ENCODE data around the gene KIRREL1. TPM values are rescaled to one million over a fixed set of nuclear protein-coding genes. Genes with fewer than 3 reads are reported as not detected.

Gene KIRREL1
- total RNA-seq, 1 experiment from 2014 or later: 30.5 TPM

DNA sequence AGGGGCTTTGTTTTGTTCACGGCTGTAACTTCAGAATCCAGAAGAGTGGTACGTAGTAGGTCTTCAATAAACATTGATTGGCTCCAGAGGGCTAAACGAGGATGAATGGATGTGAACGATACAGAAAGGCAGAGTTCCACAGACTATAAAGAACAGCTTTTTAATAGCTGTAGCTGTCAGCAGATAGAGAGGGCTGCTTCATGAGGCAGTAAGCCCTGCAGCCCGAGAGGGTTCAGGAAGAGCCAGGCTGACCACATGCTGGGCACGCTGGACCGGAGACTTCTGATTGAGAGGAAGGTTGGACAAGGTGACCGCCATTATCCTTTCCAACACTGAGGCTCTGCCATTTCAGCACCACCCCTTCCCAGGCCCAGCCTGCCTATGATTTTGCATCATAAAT, 45.3 kb downstream of the KIRREL1 start:
- Histone ChIP-seq H4K5ac (ENCODE audit: insufficient read length, low read depth, low read length) (no peak overlapping the region), H4K91ac (ENCODE audit: insufficient read length, low read depth, low read length) (no peak overlapping the region), H3K4me1 (ENCODE audit: insufficient read depth, low read length) (peaks cover 13% of the 10 kb centered on the region; the same call in 1 of the 2 replicates), H2BK20ac (ENCODE audit: low read depth, low read length, poor library complexity, severe bottlenecking) (no peak overlapping the region), H2BK5ac (ENCODE audit: insufficient read length, low read length) (no peak overlapping the region), H2BK120ac (ENCODE audit: low read depth, low read length, poor library complexity, severe bottlenecking) (no peak overlapping the region), H3K18ac (ENCODE audit: insufficient read length, low read depth, low read length) (no peak overlapping the region), H3K23me2 (ENCODE audit: insufficient read length, low read depth, low read length, poor library complexity, severe bottlenecking) (no peaks in the 10 kb centered on the region), H3K9ac (ENCODE audit: extremely low read depth, insufficient read length, low read length) (no peak overlapping the region), H3K4me2 (ENCODE audit: insufficient read depth, insufficient read length, low read length) (no peak overlapping the region), H3K56ac (ENCODE audit: insufficient read length, low read depth, low read length) (no peak overlapping the region), H3K27me3 (ENCODE audit: insufficient read depth, low read length) (no peaks in the 10 kb centered on the region), H3K4ac (ENCODE audit: low read depth, low read length) (no peak overlapping the region), H3K9me3 (ENCODE audit: control insufficient read depth, low read depth, low read length) (no peaks in the 10 kb centered on the region), H2BK15ac (ENCODE audit: low read depth, low read length) (no peak overlapping the region), H3K27ac (ENCODE audit: insufficient read length, low read depth, low read length) (no peak overlapping the region), H2AFZ (ENCODE audit: low read length) (no peak overlapping the region), H4K8ac (replicated peaks; ENCODE audit: insufficient read length, low read depth, low read length) (no peak overlapping the region), H2BK12ac (ENCODE audit: insufficient read length, low read depth, low read length) (no peak overlapping the region), H4K20me1 (ENCODE audit: control insufficient read depth, insufficient read depth, insufficient read length) (no peaks in the 10 kb centered on the region), H2AK5ac (ENCODE audit: insufficient read length, low read length) (no peak overlapping the region), H3K23ac (ENCODE audit: insufficient read length, low read depth, low read length) (no peak overlapping the region), H3K79me2 (ENCODE audit: insufficient read depth, low read length) (no peaks in the 10 kb centered on the region; the same call in 1 of the 2 replicates), H3T11ph (ENCODE audit: low read length) (no peak overlapping the region), H3K14ac (ENCODE audit: insufficient read depth, low read length) (no peak overlapping the region), H3K79me1 (ENCODE audit: insufficient read depth, low read depth, low read length, poor library complexity, severe bottlenecking) (peaks cover 4% of the 10 kb centered on the region)
- H3K36me3 Mint-ChIP-seq (ENCODE audit: insufficient read depth in 1 of 3, low read depth in 3 of 3): peaks cover 0 to 5% (median 4%) of the 10 kb centered on the region in 3 experiments; a peak in 5 of 7 replicates
- no peaks in the 10 kb centered on the region for H3K27me3 Mint-ChIP-seq (ENCODE audit: low read depth)
- no CpG with 5 or more reads among the region's 8 CpGs for WGBS (ENCODE audit: extremely low coverage, insufficient read length, low lambda C conversion rate)
- DNase-seq: no peak
- H3K4me1 Mint-ChIP-seq: peaks cover 37 to 53% of the 10 kb centered on the region in 2 experiments
- H3K4me3 Mint-ChIP-seq: no peak overlapping the region
- H3K27ac Mint-ChIP-seq: peak overlapping the region in 1 of 3 experiments; percentile 45; a peak in 2 of 7 replicates
- H3K9me3 Mint-ChIP-seq: no peaks in the 10 kb centered on the region
- TF ChIP-seq, protein P1, sequence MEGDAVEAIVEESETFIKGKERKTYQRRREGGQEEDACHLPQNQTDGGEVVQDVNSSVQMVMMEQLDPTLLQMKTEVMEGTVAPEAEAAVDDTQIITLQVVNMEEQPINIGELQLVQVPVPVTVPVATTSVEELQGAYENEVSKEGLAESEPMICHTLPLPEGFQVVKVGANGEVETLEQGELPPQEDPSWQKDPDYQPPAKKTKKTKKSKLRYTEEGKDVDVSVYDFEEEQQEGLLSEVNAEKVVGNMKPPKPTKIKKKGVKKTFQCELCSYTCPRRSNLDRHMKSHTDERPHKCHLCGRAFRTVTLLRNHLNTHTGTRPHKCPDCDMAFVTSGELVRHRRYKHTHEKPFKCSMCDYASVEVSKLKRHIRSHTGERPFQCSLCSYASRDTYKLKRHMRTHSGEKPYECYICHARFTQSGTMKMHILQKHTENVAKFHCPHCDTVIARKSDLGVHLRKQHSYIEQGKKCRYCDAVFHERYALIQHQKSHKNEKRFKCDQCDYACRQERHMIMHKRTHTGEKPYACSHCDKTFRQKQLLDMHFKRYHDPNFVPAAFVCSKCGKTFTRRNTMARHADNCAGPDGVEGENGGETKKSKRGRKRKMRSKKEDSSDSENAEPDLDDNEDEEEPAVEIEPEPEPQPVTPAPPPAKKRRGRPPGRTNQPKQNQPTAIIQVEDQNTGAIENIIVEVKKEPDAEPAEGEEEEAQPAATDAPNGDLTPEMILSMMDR (conservative IDR thresholded peaks at IDR 0.05): no peak

Data from H9 (cell line).